Astrocyte (in vitro differentiated cells and primary cell): ENCODE measurements around the gene VPREB3. TPM values are rescaled to one million over a fixed set of nuclear protein-coding genes. Genes with fewer than 3 reads are reported as not detected.

ENCODE experiments used
- DNase-seq: peaks from one replicate; pipeline ENCODE4 v3.0.0-alpha.2; 2010; ENCODE audit warnings: low read depth
- FAIRE-seq: peaks from 2 replicates; lab custom pipeline; 2011; peaks lifted over from hg19 to GRCh38; lab: Jason Lieb, UNC
- H2AFZ ChIP-seq: 2 replicates; pipeline ENCODE4 v1.6.0; 2012; ENCODE audit warnings: low read depth, low read length, inconsistent platforms
- H3K27ac ChIP-seq: 2 replicates; pipeline ENCODE4 v1.5.1; 2011; ENCODE audit warnings: low read depth, low read length, inconsistent platforms
- H3K27me3 ChIP-seq: 2 replicates; pipeline ENCODE4 v1.6.0; 2011; ENCODE audit warnings: low read length, inconsistent platforms; ENCODE audit not compliant: insufficient read depth
- H3K36me3 ChIP-seq: 2 replicates; pipeline ENCODE4 v1.5.1; 2011; ENCODE audit warnings: low read length, inconsistent platforms; ENCODE audit not compliant: insufficient read depth
- H3K4me1 ChIP-seq: 2 replicates; pipeline ENCODE4 v1.5.1; 2011; ENCODE audit warnings: low read length, inconsistent platforms; ENCODE audit not compliant: insufficient read depth
- H3K4me2 ChIP-seq: 2 replicates; pipeline ENCODE4 v1.6.0; 2012; ENCODE audit warnings: low read length, inconsistent platforms
- H3K4me3 ChIP-seq: 2 replicates; pipeline ENCODE4 v1.5.1; 2011; ENCODE audit warnings: low read depth, mild to moderate bottlenecking, low read length, inconsistent platforms; ENCODE audit not compliant: insufficient read depth
- H3K79me2 ChIP-seq: 2 replicates; pipeline ENCODE4 v1.6.0; 2012; ENCODE audit warnings: mild to moderate bottlenecking, low read length, inconsistent platforms; ENCODE audit not compliant: insufficient read depth
- H3K9ac ChIP-seq: 2 replicates; pipeline ENCODE4 v1.6.0; 2012; ENCODE audit warnings: mild to moderate bottlenecking, low read length, inconsistent platforms
- H3K9me3 ChIP-seq: 2 replicates; pipeline ENCODE4 v1.5.1; 2012; ENCODE audit warnings: low read depth, mild to moderate bottlenecking, low read length, inconsistent platforms; ENCODE audit not compliant: insufficient read depth
- H4K20me1 ChIP-seq: 2 replicates; pipeline ENCODE4 v1.6.0; 2012; ENCODE audit warnings: low read length, inconsistent platforms; ENCODE audit not compliant: insufficient read depth
- H3K27ac Mint-ChIP-seq: one replicate; pipeline ENCODE4 v1.8.0; 2021; ENCODE audit warnings: mild to moderate bottlenecking, mixed read lengths; ENCODE audit not compliant: unreplicated experiment
- H3K27me3 Mint-ChIP-seq: one replicate; pipeline ENCODE4 v1.8.0; 2021; ENCODE audit warnings: low read depth, mixed read lengths; ENCODE audit not compliant: unreplicated experiment
- H3K36me3 Mint-ChIP-seq: one replicate; pipeline ENCODE4 v1.8.0; 2021; ENCODE audit warnings: low read depth, mixed read lengths; ENCODE audit not compliant: unreplicated experiment
- H3K4me1 Mint-ChIP-seq: one replicate; pipeline ENCODE4 v1.8.0; 2021; ENCODE audit warnings: low read depth, mixed read lengths; ENCODE audit not compliant: unreplicated experiment
- H3K4me3 Mint-ChIP-seq: one replicate; pipeline ENCODE4 v1.8.0; 2021; ENCODE audit warnings: mild to moderate bottlenecking, moderate library complexity, mixed read lengths; ENCODE audit not compliant: unreplicated experiment
- H3K9me3 Mint-ChIP-seq: one replicate; pipeline ENCODE4 v1.8.0; 2021; ENCODE audit warnings: mild to moderate bottlenecking, mixed read lengths; ENCODE audit not compliant: unreplicated experiment
- CTCF ChIP-seq: IDR thresholded peaks from 2 replicates; pipeline ENCODE4 v1.5.1; 2011; ENCODE audit warnings: low read depth, mild to moderate bottlenecking, inconsistent platforms, low read length, moderate library complexity; ENCODE audit not compliant: insufficient read depth
- EZH2 ChIP-seq: IDR thresholded peaks from 2 replicates; pipeline ENCODE4 v1.6.1; 2012; ENCODE audit warnings: mild to moderate bottlenecking, low read length, inconsistent platforms; ENCODE audit not compliant: insufficient read depth
- total RNA-seq: library from RNA; stranded (reverse); gene quantifications from 2 replicates; pipeline ENCODE4 v1.2.1, GENCODE V29; 2021

VPREB3 gene
- total RNA-seq, 1 donor from 2014 or later, result 0.50 TPM

- Mint-ChIP-seq H3K36me3 (peaks cover 6% of the 10 kb centered on the region), H3K27me3 (peaks cover 25% of the 10 kb centered on the region), H3K4me3 (peak overlapping the region; percentile 66), H3K4me1 (peaks cover 18% of the 10 kb centered on the region), H3K27ac (peak overlapping the region; percentile 77), H3K9me3 (no peaks in the 10 kb centered on the region)
- TF ChIP-seq EZH2 (no peak), CTCF (no peak)
- no peak overlapping the region for H3K4me2 ChIP-seq
- H3K4me1 ChIP-seq, result peaks cover 7% of the 10 kb centered on the region
- peaks cover 3% of the 10 kb centered on the region for H4K20me1 ChIP-seq
- no peaks in the 10 kb centered on the region for H3K9me3 ChIP-seq
- no peaks in the 10 kb centered on the region for H3K27me3 ChIP-seq
- DNase-seq, result peak; percentile 65
- no peak overlapping the region for H3K9ac ChIP-seq
- H2AFZ ChIP-seq, result no peak overlapping the region
- no peaks in the 10 kb centered on the region for H3K36me3 ChIP-seq
- H3K4me3 ChIP-seq, result no peak overlapping the region
- H3K79me2 ChIP-seq, result no peaks in the 10 kb centered on the region
- no peak for FAIRE-seq
- H3K27ac ChIP-seq, result no peak overlapping the region
Measured at GRCh38 chr22:23774922-23775436, 20.8 kb upstream of the VPREB3 start.

- Histone ChIP-seq H3K79me2 (no peaks in the 10 kb centered on the region), H2AFZ (no peak overlapping the region), H3K9me3 (no peaks in the 10 kb centered on the region), H4K20me1 (peaks cover 3% of the 10 kb centered on the region), H3K27me3 (no peaks in the 10 kb centered on the region), H3K4me1 (peaks cover 7% of the 10 kb centered on the region), H3K4me2 (no peak overlapping the region), H3K9ac (no peak overlapping the region), H3K36me3 (no peaks in the 10 kb centered on the region), H3K27ac (no peak overlapping the region), H3K4me3 (no peak overlapping the region)
- no peaks in the 10 kb centered on the region for H3K9me3 Mint-ChIP-seq
- no peak for FAIRE-seq
- peak overlapping the region; percentile 77 for H3K27ac Mint-ChIP-seq
- peaks cover 21% of the 10 kb centered on the region for H3K27me3 Mint-ChIP-seq
- peaks cover 18% of the 10 kb centered on the region for H3K4me1 Mint-ChIP-seq
- TF ChIP-seq EZH2 (no peak), CTCF (no peak)
- no peaks in the 10 kb centered on the region for H3K36me3 Mint-ChIP-seq
- no peak for DNase-seq
- H3K4me3 Mint-ChIP-seq, result peak overlapping the region; percentile 66
Measured at GRCh38 chr22:23774114-23774921, 20.1 kb upstream of the VPREB3 start.
